Ascending aorta (tissue), 2 donors: ENCODE results near the gene SUPV3L1. TPM values are rescaled to one million over a fixed set of nuclear protein-coding genes. Genes with fewer than 3 reads are reported as not detected.
"Not testable (repeated sequence)": the region's sequence is repeated elsewhere in the genome, so short reads cannot be mapped to it uniquely, and the experiment has no call there.

Experiments
- DNase-seq, 2 donors: peaks; one replicate each; pipeline ENCODE4 v3.0.0-alpha.2; 2019; ENCODE audit warnings: low spot score in 2 of 2
- H3K27ac ChIP-seq, 2 donors: fragments of 200-600 bp; sonication (generic); one replicate each; pipeline ENCODE4 v1.5.1; 2016 to 2017; ENCODE audit warnings: mild to moderate bottlenecking in 1 of 2
- H3K27me3 ChIP-seq: fragments of 200-600 bp; sonication (generic); one replicate; pipeline ENCODE4 v1.5.1; 2017
- H3K36me3 ChIP-seq, 2 donors: fragments of 200-600 bp; sonication (generic); one replicate each; pipeline ENCODE4 v1.5.1; 2016
- H3K4me1 ChIP-seq, 2 donors: fragments of 200-600 bp; sonication (generic); one replicate each; pipeline ENCODE4 v1.5.1; 2016 to 2017; ENCODE audit warnings: mild to moderate bottlenecking in 1 of 2
- H3K4me3 ChIP-seq, 2 donors: fragments of 200-600 bp; sonication (generic); one replicate each; pipeline ENCODE4 v1.5.1; 2016 to 2017; ENCODE audit warnings: mild to moderate bottlenecking in 1 of 2
- H3K9me3 ChIP-seq, 2 donors: fragments of 200-600 bp; sonication (generic); one replicate each; pipeline ENCODE4 v1.5.1; 2016
- intact Hi-C: fragments of 100-400 bp; cut with DNase I; formaldehyde crosslinking; loops from one replicate; pipeline ENCODE4 v1.15.1; 2023
- total RNA-seq: library from RNA; depleted of rRNA; stranded (reverse); fragments of >200 nt; gene quantifications from one replicate; pipeline ENCODE4 v1.1.0, GENCODE V29; 2016
- TF ChIP-seq, protein P1 (sequence below), 3 experiments: fragments of 200-600 bp in 2 of 3; fragments of 450-650 bp in 1 of 3; sonication (generic) in 2 of 3; IDR thresholded peaks; one replicate each; pipeline ENCODE4 v1.5.1; 2016 to 2019; ENCODE audit warnings: antibody characterized with exemption in 3 of 3, mild to moderate bottlenecking in 1 of 3, moderate library complexity in 1 of 3

Gene SUPV3L1
- total RNA-seq = 4.6 TPM

DNA sequence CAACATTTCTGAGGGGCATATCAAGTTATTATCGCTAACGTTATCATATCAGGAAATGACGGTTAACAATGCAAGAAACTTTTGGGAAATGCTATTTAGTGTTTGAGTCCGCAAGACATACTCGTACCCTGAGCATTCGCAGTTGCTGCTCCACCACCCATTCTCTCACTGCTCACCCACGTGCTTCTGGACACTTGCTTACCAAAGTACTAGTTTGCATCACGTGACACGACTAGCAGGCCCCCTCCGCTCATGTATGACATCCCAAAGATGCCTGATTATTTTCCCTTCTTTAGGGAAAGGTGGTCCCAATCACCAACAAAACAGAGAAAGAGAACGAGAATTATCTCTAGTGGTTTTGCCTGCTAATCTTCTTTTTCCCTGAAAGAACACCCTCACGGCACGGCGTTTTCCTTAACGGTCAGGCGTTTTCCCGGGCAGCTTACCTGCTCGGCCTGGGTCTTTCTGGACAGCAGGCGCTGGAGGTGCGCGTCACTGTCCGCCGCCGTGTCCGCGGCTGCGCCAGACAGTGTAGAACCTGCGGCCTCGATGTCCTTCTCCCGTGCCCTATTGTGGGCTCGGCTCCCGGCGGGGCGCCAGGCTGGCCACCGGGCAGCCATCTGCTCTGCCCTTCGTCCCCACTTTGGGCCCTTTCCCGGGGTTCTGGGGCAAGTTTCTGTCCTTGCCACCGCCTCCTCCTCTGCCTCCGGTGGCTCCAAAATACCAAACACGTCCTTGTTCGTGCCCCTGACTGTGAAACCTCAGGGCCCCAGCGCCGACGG is at the start of gene SUPV3L1:
TSS of gene SUPV3L1 (plus strand) at position 492 of the 782 bp plus-strand sequence. CDS start at position 550, 58 bp downstream.
- intact Hi-C loops = loop anchor here (1.0 to 10.0 kb wide), 6 partner anchors 57 to 775 kb away; partner anchors contain the start of genes KIFBP, RUFY2 and SLC25A16
- Histone ChIP-seq H3K36me3 (peaks cover 0 to 3% of the 10 kb centered on the region in 2 donors), H3K9me3 (no peaks in the 10 kb centered on the region), H3K4me3 (peak within 1 kb of the TSS; percentile 81 to 95), H3K27ac (peak within 1 kb of the TSS; percentile 89 to 90), H3K27me3 (no peaks in the 10 kb centered on the region), H3K4me1 (peaks cover 4 to 17% of the 10 kb centered on the region in 2 donors)
- peak; percentile 80 to 96 for DNase-seq
- TF ChIP-seq, protein P1, sequence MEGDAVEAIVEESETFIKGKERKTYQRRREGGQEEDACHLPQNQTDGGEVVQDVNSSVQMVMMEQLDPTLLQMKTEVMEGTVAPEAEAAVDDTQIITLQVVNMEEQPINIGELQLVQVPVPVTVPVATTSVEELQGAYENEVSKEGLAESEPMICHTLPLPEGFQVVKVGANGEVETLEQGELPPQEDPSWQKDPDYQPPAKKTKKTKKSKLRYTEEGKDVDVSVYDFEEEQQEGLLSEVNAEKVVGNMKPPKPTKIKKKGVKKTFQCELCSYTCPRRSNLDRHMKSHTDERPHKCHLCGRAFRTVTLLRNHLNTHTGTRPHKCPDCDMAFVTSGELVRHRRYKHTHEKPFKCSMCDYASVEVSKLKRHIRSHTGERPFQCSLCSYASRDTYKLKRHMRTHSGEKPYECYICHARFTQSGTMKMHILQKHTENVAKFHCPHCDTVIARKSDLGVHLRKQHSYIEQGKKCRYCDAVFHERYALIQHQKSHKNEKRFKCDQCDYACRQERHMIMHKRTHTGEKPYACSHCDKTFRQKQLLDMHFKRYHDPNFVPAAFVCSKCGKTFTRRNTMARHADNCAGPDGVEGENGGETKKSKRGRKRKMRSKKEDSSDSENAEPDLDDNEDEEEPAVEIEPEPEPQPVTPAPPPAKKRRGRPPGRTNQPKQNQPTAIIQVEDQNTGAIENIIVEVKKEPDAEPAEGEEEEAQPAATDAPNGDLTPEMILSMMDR (IDR thresholded peaks at IDR 0.05) = no peak

DNA sequence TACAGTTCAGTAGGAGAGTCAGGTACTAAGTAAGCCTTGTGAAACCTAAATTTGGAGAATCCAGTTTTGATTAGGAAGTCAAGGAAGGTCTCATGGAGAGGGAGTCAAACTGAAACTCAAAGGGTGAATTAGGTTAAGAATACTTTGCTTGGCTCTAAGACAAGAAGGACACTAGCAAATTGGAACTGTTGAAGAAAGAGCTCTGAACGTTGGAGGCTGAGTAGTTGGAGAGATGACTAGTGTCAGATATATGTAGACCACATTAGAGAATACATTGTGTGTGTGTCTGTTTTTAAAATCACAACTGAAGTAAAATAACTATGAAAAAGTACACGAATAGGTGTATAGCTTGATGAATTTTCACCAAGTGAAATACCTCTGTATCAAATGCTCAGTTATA is 49.8 kb upstream of the SUPV3L1 start:
- Histone ChIP-seq H3K9me3 (no peaks in the 10 kb centered on the region), H3K27ac (no peak overlapping the region), H3K4me3 (no peak overlapping the region), H3K27me3 (no peaks in the 10 kb centered on the region), H3K36me3 (peaks cover 0 to 20% of the 10 kb centered on the region in 2 donors), H3K4me1 (peaks cover 0 to 12% of the 10 kb centered on the region in 2 donors)
- no peak for DNase-seq
- TF ChIP-seq, protein P1 (IDR thresholded peaks at IDR 0.05) = no peak
- intact Hi-C loops = no loop called here

- H3K36me3 ChIP-seq = peaks cover 11 to 26% of the 10 kb centered on the region in 2 donors
- DNase-seq = no peak
- intact Hi-C loops = no loop called here
- no peaks in the 10 kb centered on the region for H3K27me3 ChIP-seq
- H3K4me1 ChIP-seq = no peaks in the 10 kb centered on the region
- H3K27ac ChIP-seq = no peak overlapping the region
- TF ChIP-seq, protein P1 (IDR thresholded peaks at IDR 0.05) = no peak
- no peak overlapping the region for H3K4me3 ChIP-seq
- H3K9me3 ChIP-seq = no peaks in the 10 kb centered on the region
Measured at GRCh38 chr10:69139961-69140360, 40.1 kb upstream of the SUPV3L1 start.

- peaks cover 8 to 13% of the 10 kb centered on the region in 2 donors for H3K36me3 ChIP-seq
- no peak for DNase-seq
- H3K27me3 ChIP-seq = no peaks in the 10 kb centered on the region
- H3K27ac ChIP-seq = no peak overlapping the region
- no peak overlapping the region for H3K4me3 ChIP-seq
- no peaks in the 10 kb centered on the region for H3K4me1 ChIP-seq
- H3K9me3 ChIP-seq = no peaks in the 10 kb centered on the region
- TF ChIP-seq, protein P1 (IDR thresholded peaks at IDR 0.05) = no peak
- intact Hi-C loops = no loop called here
Measured at GRCh38 chr10:69141304-69141703, 38.7 kb upstream of the SUPV3L1 start.

- H3K4me3 ChIP-seq, H3K27me3 ChIP-seq, DNase-seq, H3K36me3 ChIP-seq, H3K27ac ChIP-seq, H3K4me1 ChIP-seq, intact Hi-C loops, H3K9me3 ChIP-seq: not testable (repeated sequence)
Measured at GRCh38 chr10:69142074-69142473, 38.0 kb upstream of the SUPV3L1 start.

GRCh38 chr10:69142983-69143382 is 37.1 kb upstream of the SUPV3L1 start:
- no peak for DNase-seq
- TF ChIP-seq, protein P1 (IDR thresholded peaks at IDR 0.05) = no peak
- intact Hi-C loops = no loop called here
- no peaks in the 10 kb centered on the region for H3K36me3 ChIP-seq
- H3K4me1 ChIP-seq = no peaks in the 10 kb centered on the region
- H3K9me3 ChIP-seq = no peaks in the 10 kb centered on the region
- no peaks in the 10 kb centered on the region for H3K27me3 ChIP-seq
- H3K27ac ChIP-seq = no peak overlapping the region
- no peak overlapping the region for H3K4me3 ChIP-seq
